Middle frontal gyrus (tissue), 1 donor: ENCODE results near the gene AP5Z1.
"Not testable (repeated sequence)": the region's sequence is repeated elsewhere in the genome, so short reads cannot be mapped to it uniquely, and the experiment has no call there.

Experiments
- DNase-seq: peaks from one replicate; pipeline ENCODE4 v3.0.0-alpha.2; 2015; ENCODE audit warnings: low spot score; ENCODE audit errors: extremely low spot score

The AP5Z1 gene

GRCh38 chr7:4802577-4802976 lies 27.2 kb downstream of the AP5Z1 start:
- DNase-seq: not testable (repeated sequence)

- DNase-seq: no peak
These were observed 28.2 kb downstream of the AP5Z1 start for GRCh38 chr7:4803397-4804241.

GRCh38 chr7:4805110-4805983 lies 29.9 kb downstream of the AP5Z1 start:
- DNase-seq: no peak

- no peak for DNase-seq
These were observed 30.5 kb downstream of the AP5Z1 start for GRCh38 chr7:4805984-4806300.

GRCh38 chr7:4806983-4807597 lies 31.7 kb downstream of the AP5Z1 start:
- DNase-seq: no peak

GRCh38 chr7:4807598-4808016 lies 32.2 kb downstream of the AP5Z1 start:
- DNase-seq: no peak

GRCh38 chr7:4808026-4808425 lies 32.6 kb downstream of the AP5Z1 start:
- no peak for DNase-seq

- no peak for DNase-seq
These were observed 33.1 kb downstream of the AP5Z1 start for GRCh38 chr7:4808565-4808964.

GRCh38 chr7:4809091-4809591 lies 33.7 kb downstream of the AP5Z1 start:
- DNase-seq: no peak

GRCh38 chr7:4809666-4810065 lies 34.2 kb downstream of the AP5Z1 start:
- DNase-seq: no peak

- no peak for DNase-seq
These were observed 39.0 kb downstream of the AP5Z1 start for GRCh38 chr7:4814433-4814832.

- DNase-seq: no peak
These were observed 39.7 kb downstream of the AP5Z1 start for GRCh38 chr7:4815121-4815520.

- no peak for DNase-seq
These were observed 40.4 kb downstream of the AP5Z1 start for GRCh38 chr7:4815609-4816418.

GRCh38 chr7:4816419-4817080 lies 41.1 kb downstream of the AP5Z1 start:
- no peak for DNase-seq

- no peak for DNase-seq
These were observed 41.9 kb downstream of the AP5Z1 start for GRCh38 chr7:4817178-4817901.

- DNase-seq: no peak
These were observed 42.8 kb downstream of the AP5Z1 start for GRCh38 chr7:4818000-4818794.

- DNase-seq: no peak
These were observed 44.4 kb downstream of the AP5Z1 start for GRCh38 chr7:4819560-4820404.

GRCh38 chr7:4820405-4820966 lies 45.1 kb downstream of the AP5Z1 start:
- DNase-seq: no peak
